ENCODE measurements around the gene RBM5. TPM values are rescaled to one million over a fixed set of nuclear protein-coding genes. Genes with fewer than 3 reads are reported as not detected.
A peak's percentile ranks its signal among the peaks of the same experiment; 100 is the strongest.

RBM5 gene
- total RNA-seq, 2 donors from 2014 or later, result 104 to 114 TPM

DNA sequence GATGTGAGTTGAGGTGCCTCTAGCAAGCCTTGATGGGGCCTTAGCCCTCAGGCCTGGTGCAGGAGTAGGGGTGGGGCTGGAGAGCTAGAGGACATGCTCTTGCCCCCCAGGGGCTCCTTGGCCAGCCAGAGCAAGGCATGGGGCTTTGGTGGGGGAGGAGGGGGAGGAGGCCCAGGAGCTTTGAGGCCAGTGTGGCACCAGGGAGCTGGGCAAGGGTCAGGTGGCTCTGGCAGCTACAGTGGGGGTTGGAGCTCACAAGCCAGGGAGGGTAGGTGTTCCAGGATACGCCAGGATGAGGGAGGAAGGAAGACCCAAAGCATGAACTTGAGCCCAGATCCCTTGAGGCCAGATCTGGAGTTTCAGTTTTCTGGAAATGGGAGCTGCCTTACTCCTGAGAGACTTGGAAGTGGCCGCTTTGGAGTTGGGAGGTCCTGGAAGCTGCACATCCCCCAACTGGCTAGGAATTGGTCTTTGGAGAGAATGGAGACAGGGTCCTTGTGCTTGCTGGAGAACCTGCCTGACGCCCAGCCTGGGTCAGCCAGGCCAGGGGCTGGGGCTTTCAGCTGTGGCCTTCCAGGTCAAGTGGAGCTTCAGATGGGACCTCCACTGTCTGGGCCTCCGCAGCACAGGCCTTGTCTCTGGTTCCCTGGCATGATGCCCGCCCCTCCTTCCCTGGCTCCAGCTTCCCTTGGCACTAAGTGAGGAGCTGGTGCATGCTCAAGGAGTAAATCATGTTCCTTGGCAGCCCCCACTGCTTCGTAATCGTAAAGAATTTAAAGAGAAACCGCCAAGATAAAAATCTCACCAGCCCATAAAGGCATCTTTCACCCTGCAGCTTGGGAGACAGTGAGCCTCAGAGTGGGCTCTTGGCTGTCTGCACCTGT lies 75.1 kb downstream of the RBM5 start:
- intact Hi-C loops (cut with DNase I), result no loop called here
- Histone ChIP-seq H3K4me1 (peaks cover 29% of the 10 kb centered on the region), H3K9me3 (no peaks in the 10 kb centered on the region), H3K27ac (no peak overlapping the region), H3K9ac (ENCODE audit: low read depth in 2 of 2, low read length in 2 of 2) (peak overlapping the region in 1 of 2 donors; percentile 22), H3K36me3 (no peaks in the 10 kb centered on the region), H3K4me3 (no peak overlapping the region), H3K27me3 (no peaks in the 10 kb centered on the region)
- TF ChIP-seq, protein P1, sequence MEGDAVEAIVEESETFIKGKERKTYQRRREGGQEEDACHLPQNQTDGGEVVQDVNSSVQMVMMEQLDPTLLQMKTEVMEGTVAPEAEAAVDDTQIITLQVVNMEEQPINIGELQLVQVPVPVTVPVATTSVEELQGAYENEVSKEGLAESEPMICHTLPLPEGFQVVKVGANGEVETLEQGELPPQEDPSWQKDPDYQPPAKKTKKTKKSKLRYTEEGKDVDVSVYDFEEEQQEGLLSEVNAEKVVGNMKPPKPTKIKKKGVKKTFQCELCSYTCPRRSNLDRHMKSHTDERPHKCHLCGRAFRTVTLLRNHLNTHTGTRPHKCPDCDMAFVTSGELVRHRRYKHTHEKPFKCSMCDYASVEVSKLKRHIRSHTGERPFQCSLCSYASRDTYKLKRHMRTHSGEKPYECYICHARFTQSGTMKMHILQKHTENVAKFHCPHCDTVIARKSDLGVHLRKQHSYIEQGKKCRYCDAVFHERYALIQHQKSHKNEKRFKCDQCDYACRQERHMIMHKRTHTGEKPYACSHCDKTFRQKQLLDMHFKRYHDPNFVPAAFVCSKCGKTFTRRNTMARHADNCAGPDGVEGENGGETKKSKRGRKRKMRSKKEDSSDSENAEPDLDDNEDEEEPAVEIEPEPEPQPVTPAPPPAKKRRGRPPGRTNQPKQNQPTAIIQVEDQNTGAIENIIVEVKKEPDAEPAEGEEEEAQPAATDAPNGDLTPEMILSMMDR (IDR thresholded peaks at IDR 0.05), result no peak
- DNase-seq, result peak; percentile 77

DNA sequence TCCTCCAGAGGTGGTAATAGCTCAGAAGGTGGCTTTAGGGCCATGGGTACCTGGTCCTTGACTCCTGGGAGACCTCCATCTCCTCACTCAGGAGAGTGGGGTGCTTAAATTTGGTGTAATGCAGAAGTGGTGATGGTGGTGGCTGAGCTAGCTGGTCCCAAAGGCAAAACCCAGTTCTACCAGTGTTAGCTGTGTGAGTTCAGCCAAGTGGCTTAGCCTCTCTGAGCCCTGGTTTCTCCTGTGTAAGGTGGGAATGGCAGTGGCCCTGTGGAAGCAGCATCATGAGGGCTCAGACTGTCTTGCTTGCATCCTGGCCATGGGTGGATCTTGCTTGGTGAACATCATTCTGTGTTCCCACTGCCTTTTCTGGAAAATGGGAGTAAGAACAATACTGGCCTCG lies 75.8 kb downstream of the RBM5 start:
- Histone ChIP-seq H3K4me1 (peaks cover 29% of the 10 kb centered on the region), H3K9ac (ENCODE audit: low read depth in 2 of 2, low read length in 2 of 2) (peak overlapping the region in 1 of 2 donors; percentile 14)
- intact Hi-C loops (cut with DNase I), result no loop called here

GRCh38 chr3:50164984-50165909 lies 76.5 kb downstream of the RBM5 start:
- intact Hi-C loops (cut with DNase I), result no loop called here
- DNase-seq, result no peak
- no peak overlapping the region for H3K27ac ChIP-seq
- H3K9ac ChIP-seq (ENCODE audit: low read depth in 2 of 2, low read length in 2 of 2), result peak overlapping the region in 1 of 2 donors; percentile 51
- H3K9me3 ChIP-seq, result no peaks in the 10 kb centered on the region
- H3K4me3 ChIP-seq, result no peak overlapping the region
- TF ChIP-seq, protein P1 (IDR thresholded peaks at IDR 0.05), result no peak
- no peaks in the 10 kb centered on the region for H3K36me3 ChIP-seq
- H3K4me1 ChIP-seq, result peaks cover 27% of the 10 kb centered on the region
- H3K27me3 ChIP-seq, result no peaks in the 10 kb centered on the region

More for the DNA sequence above, 75.8 kb downstream of the RBM5 start:
- TF ChIP-seq, protein P1 (IDR thresholded peaks at IDR 0.05), result no peak
- Histone ChIP-seq H3K9me3 (no peaks in the 10 kb centered on the region), H3K36me3 (no peaks in the 10 kb centered on the region), H3K27me3 (no peaks in the 10 kb centered on the region), H3K27ac (no peak overlapping the region), H3K4me3 (no peak overlapping the region)
- DNase-seq, result no peak

DNA sequence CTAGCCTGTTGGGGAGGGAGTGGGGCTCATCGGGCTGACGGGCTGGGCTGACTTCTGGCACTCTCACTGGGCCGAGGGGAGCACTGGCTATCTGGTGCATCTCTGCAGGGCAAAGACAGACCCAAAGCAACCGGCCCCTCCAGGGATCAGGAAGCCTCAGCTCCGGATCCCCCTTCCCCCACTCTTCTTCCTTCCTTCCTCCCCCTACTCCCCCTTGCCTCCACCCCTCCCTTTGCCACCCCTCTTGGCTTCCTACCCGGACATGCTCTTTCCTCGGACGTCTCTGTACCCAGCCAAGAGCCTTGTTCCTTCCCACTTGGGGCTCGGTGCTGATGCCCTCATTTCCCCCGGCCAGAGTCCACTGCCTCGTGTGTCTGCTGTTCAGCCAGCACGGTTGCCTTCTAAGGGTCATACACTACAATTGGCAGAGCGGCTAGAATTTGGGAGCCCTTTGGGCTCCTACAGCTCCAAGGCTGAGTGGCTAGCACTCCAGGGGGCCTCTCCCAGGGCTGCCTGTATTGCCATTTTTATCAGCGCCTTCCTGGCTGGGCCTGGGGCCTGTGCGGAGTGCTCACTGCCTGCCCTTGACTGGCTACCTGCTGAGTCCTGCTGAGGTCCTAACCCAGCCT lies 77.3 kb downstream of the RBM5 start:
- Histone ChIP-seq H3K4me3 (no peak overlapping the region), H3K27ac (no peak overlapping the region), H3K9ac (ENCODE audit: low read depth in 2 of 2, low read length in 2 of 2) (peak overlapping the region; percentile 24 to 51), H3K9me3 (no peaks in the 10 kb centered on the region), H3K36me3 (no peaks in the 10 kb centered on the region), H3K4me1 (peaks cover 21% of the 10 kb centered on the region), H3K27me3 (no peaks in the 10 kb centered on the region)
- intact Hi-C loops (cut with DNase I), result no loop called here
- TF ChIP-seq, protein P1 (IDR thresholded peaks at IDR 0.05), result no peak
- DNase-seq, result no peak

- Histone ChIP-seq H3K9ac (ENCODE audit: low read depth in 2 of 2, low read length in 2 of 2) (peak overlapping the region in 1 of 2 donors; percentile 51), H3K9me3 (no peaks in the 10 kb centered on the region), H3K4me3 (no peak overlapping the region), H3K27ac (no peak overlapping the region), H3K36me3 (no peaks in the 10 kb centered on the region), H3K4me1 (peaks cover 19% of the 10 kb centered on the region), H3K27me3 (no peaks in the 10 kb centered on the region)
- intact Hi-C loops (cut with DNase I), result no loop called here
- TF ChIP-seq, protein P1 (IDR thresholded peaks at IDR 0.05), result no peak
- no peak for DNase-seq
These were observed 77.9 kb downstream of the RBM5 start for GRCh38 chr3:50166620-50167019.
